Colonic mucosa (tissue), 4 donors: ENCODE results near the gene ELOA. TPM values are rescaled to one million over a fixed set of nuclear protein-coding genes. Genes with fewer than 3 reads are reported as not detected.
A peak's percentile ranks its signal among the peaks of the same experiment; 100 is the strongest.

Source experiments
- DNase-seq: peaks from one replicate; pipeline ENCODE4 v3.0.0-alpha.2; 2020
- H3K27ac ChIP-seq: fragments of 200-600 bp; one replicate; pipeline ENCODE4 v1.8.0; 2021
- H3K27me3 ChIP-seq: fragments of 200-600 bp; one replicate; pipeline ENCODE4 v1.8.0; 2021
- H3K36me3 ChIP-seq: fragments of 200-600 bp; one replicate; pipeline ENCODE4 v1.8.0; 2021
- H3K4me1 ChIP-seq: fragments of 200-600 bp; one replicate; pipeline ENCODE4 v1.8.0; 2021; ENCODE audit warnings: mild to moderate bottlenecking
- H3K4me3 ChIP-seq: fragments of 200-600 bp; one replicate; pipeline ENCODE4 v1.8.0; 2021
- H3K9ac ChIP-seq, 2 donors: one replicate each; pipeline ENCODE4 v1.7.0; 2013; ENCODE audit warnings: control low read depth in 2 of 2, low read depth in 2 of 2, low read length in 2 of 2
- H3K9me3 ChIP-seq: fragments of 200-600 bp; one replicate; pipeline ENCODE4 v1.8.0; 2021
- intact Hi-C: fragments of 100-400 bp; cut with DNase I; formaldehyde crosslinking; loops from one replicate; pipeline ENCODE4 v1.14.1; 2022
- total RNA-seq, 2 donors: library from RNA; stranded (reverse); fragmentation: NEBNext Ultra II Directional in 1 of 2; extraction: Animal tissue kit (Norgen Biotek cat#: 25700) in 1 of 2; gene quantifications; one replicate each; pipeline ENCODE4 v1.2.1, GENCODE V29; 2021
- TF ChIP-seq, protein P1 (sequence below): fragments of 200-600 bp; IDR thresholded peaks from one replicate; pipeline ENCODE4 v1.8.0; 2022; ENCODE audit warnings: antibody characterized with exemption, mild to moderate bottlenecking
- donor health status: healthy.
- donor health status: DM: no; HTN: no; CAD: no.
- donor health status: DM: no; HTN: no; CAD: no.

ELOA gene
- total RNA-seq, 2 donors from 2014 or later: 32.6 to 33.0 TPM

GRCh38 chr1:23696335-23696989 lies 46.8 kb upstream of the ELOA start:
- Histone ChIP-seq H3K4me1 (peaks cover 6% of the 10 kb centered on the region), H3K9ac (no peak overlapping the region), H3K27ac (no peak overlapping the region), H3K4me3 (no peak overlapping the region), H3K36me3 (peaks cover 35% of the 10 kb centered on the region), H3K27me3 (no peaks in the 10 kb centered on the region), H3K9me3 (no peaks in the 10 kb centered on the region)
- DNase-seq: peak; percentile 32
- intact Hi-C loops: no loop called here
- TF ChIP-seq, protein P1, sequence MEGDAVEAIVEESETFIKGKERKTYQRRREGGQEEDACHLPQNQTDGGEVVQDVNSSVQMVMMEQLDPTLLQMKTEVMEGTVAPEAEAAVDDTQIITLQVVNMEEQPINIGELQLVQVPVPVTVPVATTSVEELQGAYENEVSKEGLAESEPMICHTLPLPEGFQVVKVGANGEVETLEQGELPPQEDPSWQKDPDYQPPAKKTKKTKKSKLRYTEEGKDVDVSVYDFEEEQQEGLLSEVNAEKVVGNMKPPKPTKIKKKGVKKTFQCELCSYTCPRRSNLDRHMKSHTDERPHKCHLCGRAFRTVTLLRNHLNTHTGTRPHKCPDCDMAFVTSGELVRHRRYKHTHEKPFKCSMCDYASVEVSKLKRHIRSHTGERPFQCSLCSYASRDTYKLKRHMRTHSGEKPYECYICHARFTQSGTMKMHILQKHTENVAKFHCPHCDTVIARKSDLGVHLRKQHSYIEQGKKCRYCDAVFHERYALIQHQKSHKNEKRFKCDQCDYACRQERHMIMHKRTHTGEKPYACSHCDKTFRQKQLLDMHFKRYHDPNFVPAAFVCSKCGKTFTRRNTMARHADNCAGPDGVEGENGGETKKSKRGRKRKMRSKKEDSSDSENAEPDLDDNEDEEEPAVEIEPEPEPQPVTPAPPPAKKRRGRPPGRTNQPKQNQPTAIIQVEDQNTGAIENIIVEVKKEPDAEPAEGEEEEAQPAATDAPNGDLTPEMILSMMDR: no peak

- DNase-seq: no peak
- Histone ChIP-seq H3K27ac (no peak overlapping the region), H3K4me3 (no peak overlapping the region), H3K9ac (no peak overlapping the region), H3K27me3 (no peaks in the 10 kb centered on the region), H3K4me1 (no peaks in the 10 kb centered on the region), H3K36me3 (peaks cover 34% of the 10 kb centered on the region), H3K9me3 (no peaks in the 10 kb centered on the region)
- TF ChIP-seq, protein P1: no peak
- intact Hi-C loops: no loop called here
These were observed 44.8 kb upstream of the ELOA start for GRCh38 chr1:23698466-23698865.

DNA sequence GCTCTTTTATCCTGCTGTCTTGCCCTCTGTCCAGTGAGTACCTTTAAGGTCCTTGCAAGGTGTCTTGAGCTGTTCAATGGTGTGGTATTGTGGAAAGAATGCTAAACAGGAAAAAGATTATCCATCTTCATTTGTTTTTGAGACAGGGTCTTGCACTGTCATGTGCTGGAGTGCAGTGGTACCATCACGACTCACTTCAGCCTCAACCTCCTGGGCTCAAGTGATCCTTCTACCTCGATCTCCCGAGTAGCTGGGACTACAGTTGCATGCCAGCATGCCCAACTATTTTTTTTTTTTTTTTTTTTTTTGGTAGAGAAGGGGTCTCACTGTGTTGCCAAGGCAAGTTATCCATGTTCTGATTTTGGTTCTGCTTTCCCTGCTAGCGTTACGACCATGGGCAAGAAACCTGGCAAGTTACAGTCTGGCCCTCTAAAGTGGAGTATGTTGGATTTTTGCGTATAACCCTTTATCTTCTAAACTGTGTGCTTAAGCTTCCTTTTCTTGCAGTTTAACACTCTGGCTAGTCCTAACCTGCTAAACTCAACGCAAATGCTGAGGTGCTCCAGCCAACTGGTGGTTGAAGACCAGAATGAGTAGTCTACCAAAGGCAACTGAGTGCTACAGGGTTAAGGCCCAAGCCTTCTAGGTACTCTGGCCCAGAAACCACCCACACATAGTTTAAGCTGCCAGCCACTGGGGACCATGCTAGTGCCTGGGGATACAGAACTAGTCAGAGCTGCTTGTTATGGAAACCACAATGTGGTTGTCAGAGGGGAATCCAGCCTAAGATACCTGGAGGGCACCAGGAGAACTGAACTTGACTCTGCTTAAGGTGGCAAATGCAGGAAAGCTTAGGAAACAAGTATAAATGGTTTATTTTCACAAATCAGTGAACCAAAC lies 43.7 kb upstream of the ELOA start:
- Histone ChIP-seq H3K4me1 (no peaks in the 10 kb centered on the region), H3K9me3 (no peaks in the 10 kb centered on the region)
- intact Hi-C loops: no loop called here

GRCh38 chr1:23701310-23701709 lies 42.0 kb upstream of the ELOA start:
- intact Hi-C loops: no loop called here
- H3K4me1 ChIP-seq: no peaks in the 10 kb centered on the region
- no peak overlapping the region for H3K4me3 ChIP-seq
- H3K36me3 ChIP-seq: peaks cover 17% of the 10 kb centered on the region
- H3K27ac ChIP-seq: no peak overlapping the region
- H3K27me3 ChIP-seq: no peaks in the 10 kb centered on the region
- no peaks in the 10 kb centered on the region for H3K9me3 ChIP-seq
- TF ChIP-seq, protein P1: no peak
- DNase-seq: no peak
- no peak overlapping the region for H3K9ac ChIP-seq

More for the DNA sequence above, 43.7 kb upstream of the ELOA start:
- TF ChIP-seq, protein P1: no peak
- Histone ChIP-seq H3K9ac (no peak overlapping the region), H3K4me3 (no peak overlapping the region), H3K27ac (no peak overlapping the region), H3K36me3 (peaks cover 26% of the 10 kb centered on the region), H3K27me3 (no peaks in the 10 kb centered on the region)
- DNase-seq: no peak

- intact Hi-C loops: no loop called here
These were observed 41.3 kb upstream of the ELOA start for GRCh38 chr1:23701996-23702395.

More at GRCh38 chr1:23701996-23702395, 41.3 kb upstream of the ELOA start:
- no peak for DNase-seq
- H3K9me3 ChIP-seq: no peaks in the 10 kb centered on the region
- peaks cover 13% of the 10 kb centered on the region for H3K36me3 ChIP-seq
- H3K27me3 ChIP-seq: no peaks in the 10 kb centered on the region
- no peaks in the 10 kb centered on the region for H3K4me1 ChIP-seq
- H3K9ac ChIP-seq: no peak overlapping the region
- H3K27ac ChIP-seq: no peak overlapping the region
- TF ChIP-seq, protein P1: no peak
- H3K4me3 ChIP-seq: no peak overlapping the region
